NCI-H2029 (cell line): ENCODE data around the gene PDK1.

ENCODE experiments used
- DNase-seq: peaks from one replicate; lab custom pipeline; 2025; lab: John Stamatoyannopoulos, UW

PDK1 gene

GRCh38 chr2:172597176-172597842, 41.4 kb downstream of the PDK1 start:
- no peak for DNase-seq

DNA sequence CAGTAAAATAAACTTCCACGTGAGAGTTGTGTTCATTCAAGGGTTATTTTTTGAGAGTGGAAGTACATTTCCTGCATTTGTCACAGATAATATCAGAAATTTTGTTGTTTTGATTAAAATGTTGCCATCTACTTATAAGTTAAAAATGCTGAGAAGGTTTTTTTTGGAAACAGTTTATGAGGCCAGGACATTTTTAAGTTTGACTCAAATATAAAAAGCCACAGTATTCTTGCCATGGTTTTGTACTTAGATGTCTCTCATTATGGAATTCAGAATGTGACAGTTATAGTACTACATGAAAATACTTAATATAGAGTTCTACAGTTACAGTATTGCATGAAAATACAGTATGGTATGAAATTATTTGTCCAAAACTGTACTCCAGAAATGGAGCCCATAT, 44.1 kb downstream of the PDK1 start:
- DNase-seq, result no peak

DNA sequence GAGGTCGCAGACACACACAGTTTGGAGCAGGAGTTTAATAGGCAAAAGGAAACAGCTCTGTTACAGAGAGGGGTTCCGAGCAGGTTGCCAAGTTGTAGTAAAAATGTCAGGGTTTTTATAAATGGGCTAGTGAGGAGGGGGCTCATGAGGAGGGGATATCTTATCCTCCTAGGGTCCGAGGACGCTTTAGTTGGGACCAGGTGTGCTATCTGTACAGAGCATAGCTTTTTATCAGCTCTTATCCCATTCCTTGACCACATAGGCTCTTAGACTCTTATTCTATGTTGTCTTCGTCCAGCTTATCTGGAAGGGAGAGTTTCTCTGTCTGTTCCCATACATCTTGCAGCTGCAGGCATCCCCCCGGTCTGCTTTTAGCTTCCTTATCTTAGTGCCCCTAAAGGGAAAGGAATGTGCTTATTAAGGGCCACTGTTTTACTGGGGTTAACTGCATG, 44.7 kb downstream of the PDK1 start:
- no peak for DNase-seq

- DNase-seq, result no peak
Observed at GRCh38 chr2:172606285-172606684, 50.4 kb downstream of the PDK1 start.

DNA sequence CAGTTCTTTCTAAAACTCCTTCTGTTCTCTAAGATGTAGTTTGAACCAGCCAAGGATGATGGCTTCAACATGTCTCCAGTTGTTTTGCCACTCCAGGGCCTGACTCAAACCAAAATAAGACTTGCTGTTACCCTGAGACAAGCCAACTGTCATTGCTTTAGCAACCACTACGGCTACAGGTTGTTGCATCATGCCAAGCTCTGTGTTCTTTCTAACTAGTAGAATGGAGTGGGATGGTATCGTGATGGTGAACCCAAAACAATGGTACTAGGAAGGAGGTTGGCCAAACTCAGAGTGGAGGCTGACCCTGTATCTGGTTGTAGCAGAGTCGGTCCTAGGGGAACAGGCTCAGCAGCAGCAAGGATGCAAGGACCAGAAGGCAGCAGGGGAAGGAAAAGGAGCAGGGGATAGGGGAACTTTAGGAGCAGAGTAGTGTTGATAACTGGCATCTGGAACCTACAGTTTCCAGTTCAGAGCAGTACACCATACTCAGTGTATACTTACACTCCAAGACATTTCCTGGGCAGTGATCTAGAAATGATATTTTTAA, 51.6 kb downstream of the PDK1 start:
- no peak for DNase-seq

- no peak for DNase-seq
Observed at GRCh38 chr2:172609488-172609887, 53.6 kb downstream of the PDK1 start.

GRCh38 chr2:172612051-172612450, 56.2 kb downstream of the PDK1 start:
- DNase-seq, result no peak

GRCh38 chr2:172613040-172613439, 57.1 kb downstream of the PDK1 start:
- no peak for DNase-seq

DNA sequence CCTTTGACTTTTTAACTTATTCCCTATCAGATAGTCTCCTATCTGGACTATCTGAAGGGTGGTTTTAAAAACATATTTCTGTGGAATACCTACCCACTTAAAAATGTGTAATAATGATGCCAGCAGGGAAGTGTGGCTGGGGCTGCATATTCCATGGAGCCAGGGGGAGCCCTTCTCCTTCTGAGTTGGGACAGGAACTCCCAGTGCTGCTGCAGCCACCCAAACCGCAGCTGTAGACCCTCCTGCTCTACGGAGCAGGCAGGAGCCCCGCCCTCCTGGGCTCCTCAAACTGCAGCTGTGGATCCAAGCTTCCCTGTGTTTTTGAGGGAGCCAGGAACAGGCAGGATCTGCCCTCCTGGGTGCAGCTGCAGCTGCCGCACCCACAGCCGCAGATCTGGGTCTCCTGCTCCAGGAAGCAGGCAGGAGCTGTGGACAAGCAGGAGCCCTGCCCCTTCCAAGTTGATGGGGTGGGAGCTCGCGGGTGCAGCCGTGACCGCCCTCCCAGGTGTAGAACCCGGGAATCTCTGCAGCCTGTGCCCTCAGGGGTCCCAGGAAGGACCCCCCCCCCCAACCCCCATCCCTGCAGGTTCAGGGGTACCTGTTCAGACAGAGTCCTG, 57.8 kb downstream of the PDK1 start:
- DNase-seq, result no peak

DNA sequence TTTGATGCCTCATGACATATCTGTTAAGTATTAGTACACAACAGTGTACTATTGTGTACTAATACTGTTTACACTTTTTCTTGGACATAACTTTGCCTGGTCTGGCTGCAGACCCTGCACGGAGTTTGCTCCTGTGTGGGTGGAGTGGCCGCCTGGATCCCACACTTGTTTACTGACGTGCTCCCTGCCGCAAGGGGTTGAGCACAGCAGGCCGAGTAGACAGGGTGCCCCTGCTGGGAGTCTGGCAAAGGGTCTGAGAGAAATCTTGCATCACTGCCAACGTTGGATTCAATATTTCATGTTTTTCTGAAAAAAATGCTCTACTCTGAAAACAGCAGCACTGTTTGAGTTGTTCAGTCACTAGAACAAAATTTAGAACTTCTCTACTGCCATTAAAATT, 59.0 kb downstream of the PDK1 start:
- no peak for DNase-seq

DNA sequence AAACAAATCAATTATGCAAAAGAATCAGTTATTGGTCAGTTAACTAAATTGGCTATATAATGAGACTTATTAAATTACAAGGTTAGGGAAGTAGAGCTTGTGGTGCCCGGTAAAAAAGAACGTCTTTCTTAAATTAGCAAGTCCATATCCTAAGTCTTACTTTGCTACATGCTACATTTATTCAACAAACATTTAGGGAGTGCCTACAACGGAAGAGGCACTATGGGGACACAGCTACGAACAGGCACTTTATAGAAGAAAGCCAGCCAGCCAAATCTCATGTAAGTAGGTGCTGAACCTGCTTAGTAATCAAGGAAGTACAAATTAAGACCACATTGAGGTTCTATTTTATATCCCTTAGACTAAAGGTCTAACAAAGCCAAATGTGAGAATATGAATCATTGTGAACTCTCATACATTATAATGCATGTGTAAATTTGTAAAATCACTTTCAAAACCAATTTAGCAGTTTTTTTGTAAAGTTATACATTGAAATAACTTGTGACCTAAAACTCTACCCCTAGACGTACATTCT, 59.9 kb downstream of the PDK1 start:
- DNase-seq, result no peak

GRCh38 chr2:172617115-172617514, 61.2 kb downstream of the PDK1 start:
- no peak for DNase-seq

GRCh38 chr2:172623249-172623965, 67.5 kb downstream of the PDK1 start:
- no peak for DNase-seq

DNA sequence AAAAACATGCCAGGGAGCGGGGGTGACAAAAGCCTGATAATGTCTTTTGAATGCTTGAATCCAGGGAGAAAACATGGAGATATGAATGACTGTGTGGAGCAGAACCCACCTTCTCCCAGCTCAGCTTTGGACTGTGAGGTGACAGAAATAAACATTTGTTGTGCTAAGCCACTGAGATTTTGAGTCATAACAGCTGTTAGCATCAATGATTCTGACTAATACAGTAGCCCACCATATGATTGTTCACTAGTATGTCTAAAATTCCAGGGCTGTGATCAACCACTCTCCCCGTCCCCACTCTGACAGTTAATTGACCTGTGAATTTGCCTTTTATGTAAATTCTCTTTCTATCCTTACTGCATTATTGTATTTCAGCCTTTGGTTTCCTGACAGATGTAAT, 69.1 kb downstream of the PDK1 start:
- no peak for DNase-seq

- DNase-seq, result no peak
Observed at GRCh38 chr2:172627181-172627580, 71.3 kb downstream of the PDK1 start.

DNA sequence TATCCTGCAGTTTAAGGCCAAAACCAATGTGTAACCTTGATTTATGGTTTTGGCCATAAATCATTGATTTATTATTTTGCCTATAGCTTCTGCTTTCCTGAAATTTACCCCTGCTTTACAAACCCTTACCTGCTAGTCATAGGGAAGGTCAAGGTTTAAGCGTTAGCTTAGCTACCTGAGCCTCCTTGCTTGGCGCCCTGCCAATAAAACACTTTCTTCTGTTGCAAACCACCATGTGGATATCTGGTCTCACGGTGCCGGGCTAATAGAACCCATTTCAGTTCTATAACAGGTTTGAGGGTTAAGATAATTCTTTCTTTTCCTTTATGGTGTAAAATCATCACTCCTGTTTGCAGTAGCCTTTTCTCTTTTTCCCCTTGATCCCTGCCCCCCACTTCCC, 72.2 kb downstream of the PDK1 start:
- DNase-seq, result no peak

DNA sequence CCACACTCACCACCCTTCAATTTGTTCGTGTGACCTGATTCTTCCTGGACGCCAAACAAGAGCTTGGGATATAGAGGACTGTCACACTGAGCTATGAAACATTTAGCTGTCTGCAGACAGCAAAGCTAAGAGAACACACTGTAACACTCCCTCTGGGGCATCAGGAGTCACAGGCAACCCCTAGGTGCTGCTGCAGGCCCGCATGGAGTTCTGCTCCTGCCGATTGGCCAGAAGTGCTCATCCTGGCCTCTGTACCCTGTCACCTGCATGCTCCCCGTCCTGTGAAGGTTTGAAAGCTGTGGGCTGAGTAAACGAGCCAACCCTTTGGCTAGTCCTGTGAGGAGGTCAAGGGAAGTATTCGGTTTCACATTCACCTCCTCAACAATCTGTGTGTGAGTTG, 73.7 kb downstream of the PDK1 start:
- DNase-seq, result no peak

DNA sequence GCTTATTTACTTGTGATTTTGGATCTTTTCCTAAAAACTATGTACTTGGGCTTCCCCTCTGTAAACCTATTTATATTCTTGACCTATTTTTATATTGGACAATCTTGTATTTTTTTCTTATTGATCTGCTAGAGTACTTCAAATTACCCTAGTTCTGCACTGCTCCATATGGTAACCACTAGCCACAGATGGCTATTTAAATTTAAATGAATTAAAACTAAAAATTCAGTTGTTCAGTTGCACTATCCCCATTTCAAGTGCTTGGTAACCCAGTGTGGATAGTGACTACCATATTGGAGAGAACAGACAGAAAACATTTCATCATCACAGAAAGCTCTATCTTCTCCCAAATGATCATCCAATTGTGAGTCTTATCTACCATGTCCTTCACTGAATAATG, 74.3 kb downstream of the PDK1 start:
- DNase-seq, result no peak

DNA sequence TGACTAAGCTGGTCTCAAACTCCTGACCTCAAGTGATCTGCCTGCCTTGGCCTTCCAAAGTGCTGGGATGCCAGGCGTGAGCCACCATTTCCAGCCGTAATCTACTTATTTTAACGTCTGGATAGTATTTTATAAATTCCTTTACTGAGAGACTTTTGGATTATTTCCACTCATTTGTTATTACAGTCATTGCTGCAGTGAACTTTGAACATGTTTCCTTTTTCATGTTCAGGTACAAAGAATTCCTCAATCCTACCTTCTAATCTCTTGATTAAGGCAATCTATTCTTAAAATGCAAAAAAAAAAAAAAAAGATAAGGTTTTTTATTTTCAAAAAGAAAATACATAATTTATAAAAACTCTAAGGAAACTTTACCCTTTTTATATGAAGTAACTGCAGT, 78.6 kb downstream of the PDK1 start:
- no peak for DNase-seq

- DNase-seq, result no peak
Observed at GRCh38 chr2:172635548-172635947, 79.7 kb downstream of the PDK1 start.

DNA sequence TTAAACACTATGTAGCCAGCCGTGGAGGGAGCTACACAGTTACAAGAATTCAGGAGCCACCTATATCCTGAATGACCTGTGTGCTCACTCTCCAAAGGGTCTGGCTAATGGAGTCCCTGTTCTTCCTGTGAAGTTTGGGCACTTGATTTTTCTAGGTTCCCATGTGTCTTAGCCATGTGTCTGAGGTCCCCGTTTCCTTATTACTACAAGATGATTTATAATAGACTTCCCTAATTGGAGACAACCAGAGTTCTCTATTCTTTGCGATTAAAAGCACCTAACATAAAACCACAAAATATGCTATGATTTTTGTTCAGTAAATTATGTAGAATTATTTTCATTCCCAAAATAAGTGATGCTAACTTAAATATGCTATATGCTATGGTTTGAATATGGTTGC, 83.4 kb downstream of the PDK1 start:
- no peak for DNase-seq

- DNase-seq, result no peak
Observed at GRCh38 chr2:172639823-172640222, 83.9 kb downstream of the PDK1 start.

GRCh38 chr2:172640389-172640788, 84.5 kb downstream of the PDK1 start:
- peak; percentile 46 for DNase-seq
